ENCODE results near the gene PIGC.

The PIGC gene

GRCh38 chr1:172401892-172402291 lies 42.0 kb downstream of the PIGC start:
- no peak for DNase-seq (ENCODE audit: low read depth)
- no peak overlapping the region for H3K4me3 ChIP-seq (ENCODE audit: low read depth, low read length)
- TF ChIP-seq, protein P1, sequence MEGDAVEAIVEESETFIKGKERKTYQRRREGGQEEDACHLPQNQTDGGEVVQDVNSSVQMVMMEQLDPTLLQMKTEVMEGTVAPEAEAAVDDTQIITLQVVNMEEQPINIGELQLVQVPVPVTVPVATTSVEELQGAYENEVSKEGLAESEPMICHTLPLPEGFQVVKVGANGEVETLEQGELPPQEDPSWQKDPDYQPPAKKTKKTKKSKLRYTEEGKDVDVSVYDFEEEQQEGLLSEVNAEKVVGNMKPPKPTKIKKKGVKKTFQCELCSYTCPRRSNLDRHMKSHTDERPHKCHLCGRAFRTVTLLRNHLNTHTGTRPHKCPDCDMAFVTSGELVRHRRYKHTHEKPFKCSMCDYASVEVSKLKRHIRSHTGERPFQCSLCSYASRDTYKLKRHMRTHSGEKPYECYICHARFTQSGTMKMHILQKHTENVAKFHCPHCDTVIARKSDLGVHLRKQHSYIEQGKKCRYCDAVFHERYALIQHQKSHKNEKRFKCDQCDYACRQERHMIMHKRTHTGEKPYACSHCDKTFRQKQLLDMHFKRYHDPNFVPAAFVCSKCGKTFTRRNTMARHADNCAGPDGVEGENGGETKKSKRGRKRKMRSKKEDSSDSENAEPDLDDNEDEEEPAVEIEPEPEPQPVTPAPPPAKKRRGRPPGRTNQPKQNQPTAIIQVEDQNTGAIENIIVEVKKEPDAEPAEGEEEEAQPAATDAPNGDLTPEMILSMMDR (IDR thresholded peaks at IDR 0.05; ENCODE audit: low read depth, low read length, missing control alignments) = no peak

DNA sequence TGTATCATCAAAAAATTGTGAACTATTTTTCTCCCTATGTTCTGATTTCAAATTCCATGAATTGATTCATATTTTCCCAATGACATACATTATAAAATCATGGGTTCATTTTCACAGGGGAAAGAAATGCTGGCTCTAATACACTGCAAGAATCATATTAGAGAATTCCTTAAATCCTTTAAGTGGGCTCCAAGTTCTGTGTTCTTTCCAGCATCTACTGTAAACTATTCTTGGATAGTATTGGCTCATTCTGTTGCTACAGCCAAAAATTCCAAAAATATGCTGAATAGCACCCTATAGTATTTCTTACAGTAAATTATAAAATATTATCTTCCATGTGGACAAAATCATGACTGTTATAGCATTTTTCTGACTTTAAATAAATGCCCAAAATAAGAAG lies 42.4 kb downstream of the PIGC start:
- DNase-seq (ENCODE audit: low read depth) = no peak
- TF ChIP-seq, protein P1 (IDR thresholded peaks at IDR 0.05; ENCODE audit: low read depth, low read length, missing control alignments) = no peak
- H3K4me3 ChIP-seq (ENCODE audit: low read depth, low read length) = no peak overlapping the region

DNA sequence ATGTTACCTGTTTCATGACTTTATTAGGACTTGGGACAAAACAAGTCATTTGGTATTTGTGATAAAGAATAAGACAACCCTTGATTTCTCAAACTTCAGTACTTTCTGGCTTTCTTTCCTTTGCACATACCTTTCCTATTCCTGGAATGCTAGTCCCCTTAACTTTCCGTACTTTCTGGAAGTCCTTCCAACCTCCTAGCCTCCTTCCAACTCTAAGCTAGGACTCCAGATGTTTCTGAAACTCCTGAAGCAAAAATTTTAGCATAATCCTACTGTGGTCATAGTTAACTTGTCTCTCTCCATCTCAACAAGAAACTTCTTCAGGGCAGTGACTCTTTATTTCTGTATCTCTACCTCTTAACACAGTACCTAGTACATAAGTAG lies 43.2 kb downstream of the PIGC start:
- H3K4me3 ChIP-seq (ENCODE audit: low read depth, low read length) = no peak overlapping the region
- TF ChIP-seq, protein P1 (IDR thresholded peaks at IDR 0.05; ENCODE audit: low read depth, low read length, missing control alignments) = no peak
- no peak for DNase-seq (ENCODE audit: low read depth)

DNA sequence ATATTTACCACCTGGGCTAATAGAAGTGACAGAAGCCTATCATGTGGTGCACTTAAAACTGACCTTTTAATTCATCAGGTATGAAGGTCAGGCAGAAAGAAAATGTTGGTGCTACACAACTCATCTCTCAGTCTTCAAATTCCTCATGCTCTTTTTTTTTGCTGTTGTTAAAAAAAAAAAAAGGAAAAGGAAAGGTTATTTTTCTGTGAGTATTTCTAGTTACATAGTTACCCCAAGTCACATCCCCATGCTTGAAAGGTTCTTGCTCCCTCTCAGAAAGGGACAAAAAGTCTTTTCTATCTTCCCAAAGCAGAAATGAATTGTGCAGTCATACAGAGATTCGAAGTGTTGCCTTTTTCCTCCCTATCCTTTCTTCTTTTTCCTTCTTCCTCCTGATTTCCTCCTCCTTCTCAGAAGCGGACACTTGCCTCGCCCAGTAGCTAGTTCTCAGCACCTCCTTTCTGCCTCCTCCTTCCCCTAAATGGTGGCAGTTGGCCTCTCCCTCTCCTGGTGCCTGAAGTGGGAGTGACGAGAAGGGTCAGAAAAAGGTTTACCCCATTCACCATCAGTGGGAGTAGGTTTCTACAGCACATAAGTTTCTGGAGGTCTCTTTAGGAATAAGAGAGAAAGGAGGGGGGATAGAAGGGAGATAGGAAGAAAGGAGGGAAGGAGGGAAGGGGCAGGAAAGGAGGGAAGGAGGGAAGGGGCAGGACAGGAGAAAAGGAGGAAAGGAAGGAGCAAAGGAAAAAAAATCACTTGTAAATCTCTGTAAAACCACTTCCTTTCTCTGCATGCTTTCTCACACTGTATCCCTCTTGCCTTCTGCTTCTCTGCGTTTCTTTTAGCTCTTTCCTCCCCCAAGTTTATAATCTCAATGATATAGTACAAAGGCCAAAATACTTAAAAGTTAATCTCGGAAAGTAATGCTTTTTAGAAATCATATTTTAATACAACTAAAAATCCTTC lies 43.8 kb downstream of the PIGC start:
- TF ChIP-seq, protein P1 (IDR thresholded peaks at IDR 0.05; ENCODE audit: low read depth, low read length, missing control alignments) = no peak
- no peak for DNase-seq (ENCODE audit: low read depth)
- H3K4me3 ChIP-seq (ENCODE audit: low read depth, low read length) = no peak overlapping the region

GRCh38 chr1:172398970-172399755 lies 44.7 kb downstream of the PIGC start:
- no peak for DNase-seq (ENCODE audit: low read depth)
- H3K4me3 ChIP-seq (ENCODE audit: low read depth, low read length) = peak overlapping the region; percentile 3; the same call in 1 of the 2 replicates
- TF ChIP-seq, protein P1 (IDR thresholded peaks at IDR 0.05; ENCODE audit: low read depth, low read length, missing control alignments) = peak; percentile 50

DNA sequence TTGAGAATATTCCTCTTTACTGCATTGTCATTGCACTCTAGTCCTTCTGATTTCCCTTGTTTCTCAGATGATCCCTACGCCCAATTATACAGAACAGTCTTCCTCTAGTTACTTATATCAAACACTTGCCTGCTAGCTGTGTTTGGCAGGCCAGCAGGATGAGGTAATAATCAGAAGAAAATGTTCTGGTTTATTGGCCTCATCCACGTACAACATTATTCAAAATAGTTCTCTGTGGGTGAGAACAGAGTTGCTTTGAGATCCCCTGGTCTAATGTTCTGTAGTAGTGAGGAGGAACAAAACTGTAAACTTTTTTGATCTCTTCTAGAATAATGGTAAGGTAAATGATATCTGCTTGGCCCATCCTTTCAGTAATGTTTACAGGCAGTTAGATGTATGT lies 45.7 kb downstream of the PIGC start:
- no peak for DNase-seq (ENCODE audit: low read depth)
- H3K4me3 ChIP-seq (ENCODE audit: low read depth, low read length) = no peak overlapping the region
- TF ChIP-seq, protein P1 (IDR thresholded peaks at IDR 0.05; ENCODE audit: low read depth, low read length, missing control alignments) = no peak

Measured in GM12864 (cell line).